Measurements from ENCODE around the gene DERA. TPM values are rescaled to one million over a fixed set of nuclear protein-coding genes. Genes with fewer than 3 reads are reported as not detected.

Gene DERA
- total RNA-seq, 1 experiment from 2014 or later = 67.6 TPM

- no peak overlapping the region for H2AFZ ChIP-seq
- TF ChIP-seq CTCF (conservative IDR thresholded peaks at IDR 0.05) (no peak), EZH2 (IDR thresholded peaks at IDR 0.05; ENCODE audit: low read depth) (no peak)
- H3K9me2 ChIP-seq (ENCODE audit: insufficient read depth) = no peaks in the 10 kb centered on the region
- H3K4me2 ChIP-seq = no peak overlapping the region
- no peaks in the 10 kb centered on the region for H3F3A ChIP-seq (ENCODE audit: insufficient read depth, low read depth)
- DNase-seq = no peak
- H3K4me3 ChIP-seq = no peak overlapping the region
- no peaks in the 10 kb centered on the region for H3K27me3 ChIP-seq (ENCODE audit: insufficient read depth, low read depth)
- H3K36me3 ChIP-seq (ENCODE audit: low read depth) = 0 out of 2 replicates have a peak, but pooled peaks cover 3% of the 10 kb centered on the region
- H3K79me2 ChIP-seq (ENCODE audit: low read depth) = no peaks in the 10 kb centered on the region
- H4K20me1 ChIP-seq (ENCODE audit: insufficient read depth) = no peaks in the 10 kb centered on the region
- H3K9me3 ChIP-seq (ENCODE audit: insufficient read depth, low read depth) = no peaks in the 10 kb centered on the region
- intact Hi-C loops (cut with micrococcal nuclease; ENCODE audit: unreplicated experiment) = no loop called here
- ChIA-PET CTCF (no interaction called here), POLR2A (ENCODE audit: unreplicated experiment) (no interaction called here)
- H3K4me1 ChIP-seq (replicated peaks; ENCODE audit: insufficient read depth) = no peaks in the 10 kb centered on the region
- H3K27ac ChIP-seq = no peak overlapping the region
- no TSS peak for BruUV-seq (replicated peaks)
These were observed 76.6 kb downstream of the DERA start for GRCh38 chr12:15987696-15988095.

- intact Hi-C loops (cut with micrococcal nuclease; ENCODE audit: unreplicated experiment) = no loop called here
- Histone ChIP-seq H3K9me3 (ENCODE audit: insufficient read depth, low read depth) (no peaks in the 10 kb centered on the region), H3K27me3 (ENCODE audit: insufficient read depth, low read depth) (no peaks in the 10 kb centered on the region), H3F3A (ENCODE audit: insufficient read depth, low read depth) (no peaks in the 10 kb centered on the region), H3K4me1 (replicated peaks; ENCODE audit: insufficient read depth) (no peaks in the 10 kb centered on the region), H3K36me3 (ENCODE audit: low read depth) (0 out of 2 replicates have a peak, but pooled peaks cover 3% of the 10 kb centered on the region), H3K79me2 (ENCODE audit: low read depth) (no peaks in the 10 kb centered on the region), H3K27ac (no peak overlapping the region), H2AFZ (no peak overlapping the region), H3K4me3 (no peak overlapping the region), H3K4me2 (no peak overlapping the region), H3K9me2 (ENCODE audit: insufficient read depth) (no peaks in the 10 kb centered on the region), H4K20me1 (ENCODE audit: insufficient read depth) (no peaks in the 10 kb centered on the region)
- DNase-seq = no peak
- TF ChIP-seq CTCF (conservative IDR thresholded peaks at IDR 0.05) (no peak), EZH2 (IDR thresholded peaks at IDR 0.05; ENCODE audit: low read depth) (no peak)
- BruUV-seq (replicated peaks) = no TSS peak
- POLR2A ChIA-PET (ENCODE audit: unreplicated experiment) = no interaction called here
- CTCF ChIA-PET = no interaction called here
These were observed 78.0 kb downstream of the DERA start for GRCh38 chr12:15988983-15989755.

GRCh38 chr12:15995801-15996200, 84.7 kb downstream of the DERA start:
- Histone ChIP-seq H3K9me2 (ENCODE audit: insufficient read depth) (no peaks in the 10 kb centered on the region), H3K27ac (no peak overlapping the region), H4K20me1 (ENCODE audit: insufficient read depth) (0 out of 2 replicates have a peak, but pooled peaks cover 3% of the 10 kb centered on the region), H3K4me2 (no peak overlapping the region), H3K36me3 (ENCODE audit: low read depth) (no peaks in the 10 kb centered on the region), H3K4me1 (replicated peaks; ENCODE audit: insufficient read depth) (no peaks in the 10 kb centered on the region), H3K9me3 (ENCODE audit: insufficient read depth, low read depth) (no peaks in the 10 kb centered on the region), H3F3A (ENCODE audit: insufficient read depth, low read depth) (no peaks in the 10 kb centered on the region), H3K79me2 (ENCODE audit: low read depth) (no peaks in the 10 kb centered on the region), H3K27me3 (ENCODE audit: insufficient read depth, low read depth) (no peaks in the 10 kb centered on the region), H2AFZ (no peak overlapping the region), H3K4me3 (no peak overlapping the region)
- intact Hi-C loops (cut with micrococcal nuclease; ENCODE audit: unreplicated experiment) = no loop called here
- ChIA-PET CTCF (interaction anchor here (0.6 kb wide), 3 partner anchors 10 to 455 kb away, joined by 3 read pairs; no protein-coding TSS in a partner anchor), POLR2A (ENCODE audit: unreplicated experiment) (no interaction called here)
- no peak for DNase-seq
- BruUV-seq (replicated peaks) = no TSS peak
- no peak for TF ChIP-seq EZH2 (IDR thresholded peaks at IDR 0.05; ENCODE audit: low read depth)
- no peak for TF ChIP-seq CTCF (conservative IDR thresholded peaks at IDR 0.05)
